ENCODE results near the gene LINGO1.

LINGO1 gene

GRCh38 chr15:77580996-77581682 is 51.6 kb downstream of the LINGO1 start:
- no peak overlapping the region for H3K23ac ChIP-seq (ENCODE audit: low read length in 2 of 2)
- DNase-seq = no peak
- H3K4ac ChIP-seq (ENCODE audit: low read depth in 1 of 2, low read length in 2 of 2) = no peak overlapping the region
- no peak overlapping the region for H2AK5ac ChIP-seq (ENCODE audit: low read length, severe bottlenecking)
- H2BK15ac ChIP-seq (ENCODE audit: low read depth, poor library complexity, severe bottlenecking) = no peak overlapping the region
- H3K4me3 ChIP-seq (ENCODE audit: insufficient read depth in 1 of 2, low read depth in 1 of 2, low read length in 2 of 2) = no peak overlapping the region
- H2BK12ac ChIP-seq (ENCODE audit: low read length in 2 of 2) = no peak overlapping the region
- H2AFZ ChIP-seq (ENCODE audit: low read depth, low read length) = no peak overlapping the region
- no peaks in the 10 kb centered on the region for H3K36me3 ChIP-seq (ENCODE audit: control insufficient read depth in 1 of 2, insufficient read depth in 2 of 2, low read depth in 1 of 2, low read length in 2 of 2)
- no peak overlapping the region for H3K27ac ChIP-seq (ENCODE audit: low read length, poor library complexity, severe bottlenecking)
- WGBS = 89% methylated on average over 15 of the region's 16 CpGs
- no peak overlapping the region for H3K4me2 ChIP-seq (ENCODE audit: low read length, poor library complexity, severe bottlenecking)
- no peak overlapping the region for H2BK120ac ChIP-seq (ENCODE audit: low read depth, low read length)
- H3K14ac ChIP-seq (ENCODE audit: low read length in 2 of 2) = no peak overlapping the region
- H3K27me3 ChIP-seq (ENCODE audit: control insufficient read depth in 1 of 2, insufficient read depth in 1 of 2, low read length in 2 of 2) = peaks cover 66 to 79% of the 10 kb centered on the region in 2 experiments
- no peak overlapping the region for H4K8ac ChIP-seq (ENCODE audit: low read length)
- H3K9me3 ChIP-seq (ENCODE audit: control insufficient read depth, low read length) = peaks cover 3% of the 10 kb centered on the region
- no peak overlapping the region for H3K18ac ChIP-seq (ENCODE audit: low read depth in 1 of 2, low read length in 2 of 2)
- no peak overlapping the region for H4K91ac ChIP-seq (ENCODE audit: low read length)
- H3K79me1 ChIP-seq (replicated peaks; ENCODE audit: low read length, poor library complexity, severe bottlenecking) = no peaks in the 10 kb centered on the region
- H2BK5ac ChIP-seq (ENCODE audit: low read depth, low read length, poor library complexity, severe bottlenecking) = no peak overlapping the region
- no peaks in the 10 kb centered on the region for H3K4me1 ChIP-seq (ENCODE audit: control insufficient read depth, insufficient read depth, low read depth, low read length)
- H3K9ac ChIP-seq (ENCODE audit: low read length) = no peak overlapping the region

- no peak overlapping the region for H3K18ac ChIP-seq (ENCODE audit: low read depth in 1 of 2, low read length in 2 of 2)
- no peak overlapping the region for H2BK12ac ChIP-seq (ENCODE audit: low read length in 2 of 2)
- no peak overlapping the region for H3K4ac ChIP-seq (ENCODE audit: low read depth in 1 of 2, low read length in 2 of 2)
- no peaks in the 10 kb centered on the region for H3K4me1 ChIP-seq (ENCODE audit: control insufficient read depth, insufficient read depth, low read depth, low read length)
- no peak overlapping the region for H3K23ac ChIP-seq (ENCODE audit: low read length in 2 of 2)
- peaks cover 67 to 80% of the 10 kb centered on the region in 2 experiments for H3K27me3 ChIP-seq (ENCODE audit: control insufficient read depth in 1 of 2, insufficient read depth in 1 of 2, low read length in 2 of 2)
- H3K36me3 ChIP-seq (ENCODE audit: control insufficient read depth in 1 of 2, insufficient read depth in 2 of 2, low read depth in 1 of 2, low read length in 2 of 2) = no peaks in the 10 kb centered on the region
- H3K27ac ChIP-seq (ENCODE audit: low read length, poor library complexity, severe bottlenecking) = no peak overlapping the region
- H2BK120ac ChIP-seq (ENCODE audit: low read depth, low read length) = no peak overlapping the region
- peak overlapping the region in 1 of 2 experiments; percentile 32 for H3K14ac ChIP-seq (ENCODE audit: low read length in 2 of 2)
- no peak overlapping the region for H2AK5ac ChIP-seq (ENCODE audit: low read length, severe bottlenecking)
- H3K4me3 ChIP-seq (ENCODE audit: insufficient read depth in 1 of 2, low read depth in 1 of 2, low read length in 2 of 2) = peak overlapping the region in 1 of 2 experiments; percentile 10
- no peak overlapping the region for H2BK5ac ChIP-seq (ENCODE audit: low read depth, low read length, poor library complexity, severe bottlenecking)
- 93% methylated on average over 12 of the region's 13 CpGs for WGBS
- H4K91ac ChIP-seq (ENCODE audit: low read length) = no peak overlapping the region
- no peak for DNase-seq
- no peaks in the 10 kb centered on the region for H3K79me1 ChIP-seq (replicated peaks; ENCODE audit: low read length, poor library complexity, severe bottlenecking)
- H3K4me2 ChIP-seq (ENCODE audit: low read length, poor library complexity, severe bottlenecking) = no peak overlapping the region
- no peak overlapping the region for H3K9ac ChIP-seq (ENCODE audit: low read length)
- no peak overlapping the region for H4K8ac ChIP-seq (ENCODE audit: low read length)
- peaks cover 3% of the 10 kb centered on the region for H3K9me3 ChIP-seq (ENCODE audit: control insufficient read depth, low read length)
- no peak overlapping the region for H2AFZ ChIP-seq (ENCODE audit: low read depth, low read length)
- H2BK15ac ChIP-seq (ENCODE audit: low read depth, poor library complexity, severe bottlenecking) = no peak overlapping the region
Observed at GRCh38 chr15:77579498-77580188, 53.1 kb downstream of the LINGO1 start.

- no peaks in the 10 kb centered on the region for H3K36me3 ChIP-seq (ENCODE audit: control insufficient read depth in 1 of 2, insufficient read depth in 2 of 2, low read depth in 1 of 2, low read length in 2 of 2)
- no peak overlapping the region for H2BK120ac ChIP-seq (ENCODE audit: low read depth, low read length)
- H3K14ac ChIP-seq (ENCODE audit: low read length in 2 of 2) = no peak overlapping the region
- WGBS = 89% methylated on average over 15 of the region's 15 CpGs
- no peak overlapping the region for H2AFZ ChIP-seq (ENCODE audit: low read depth, low read length)
- no peaks in the 10 kb centered on the region for H3K79me1 ChIP-seq (replicated peaks; ENCODE audit: low read length, poor library complexity, severe bottlenecking)
- no peak overlapping the region for H3K4me3 ChIP-seq (ENCODE audit: insufficient read depth in 1 of 2, low read depth in 1 of 2, low read length in 2 of 2)
- H3K27me3 ChIP-seq (ENCODE audit: control insufficient read depth in 1 of 2, insufficient read depth in 1 of 2, low read length in 2 of 2) = peaks cover 67 to 79% of the 10 kb centered on the region in 2 experiments
- no peak overlapping the region for H3K4me2 ChIP-seq (ENCODE audit: low read length, poor library complexity, severe bottlenecking)
- no peak for DNase-seq
- H2BK5ac ChIP-seq (ENCODE audit: low read depth, low read length, poor library complexity, severe bottlenecking) = no peak overlapping the region
- no peak overlapping the region for H2BK15ac ChIP-seq (ENCODE audit: low read depth, poor library complexity, severe bottlenecking)
- H3K27ac ChIP-seq (ENCODE audit: low read length, poor library complexity, severe bottlenecking) = no peak overlapping the region
- H3K4me1 ChIP-seq (ENCODE audit: control insufficient read depth, insufficient read depth, low read depth, low read length) = no peaks in the 10 kb centered on the region
- H3K18ac ChIP-seq (ENCODE audit: low read depth in 1 of 2, low read length in 2 of 2) = no peak overlapping the region
- no peak overlapping the region for H2BK12ac ChIP-seq (ENCODE audit: low read length in 2 of 2)
- no peak overlapping the region for H3K23ac ChIP-seq (ENCODE audit: low read length in 2 of 2)
- H3K9ac ChIP-seq (ENCODE audit: low read length) = no peak overlapping the region
- peaks cover 3% of the 10 kb centered on the region for H3K9me3 ChIP-seq (ENCODE audit: control insufficient read depth, low read length)
- H4K91ac ChIP-seq (ENCODE audit: low read length) = no peak overlapping the region
- no peak overlapping the region for H2AK5ac ChIP-seq (ENCODE audit: low read length, severe bottlenecking)
- H4K8ac ChIP-seq (ENCODE audit: low read length) = no peak overlapping the region
- no peak overlapping the region for H3K4ac ChIP-seq (ENCODE audit: low read depth in 1 of 2, low read length in 2 of 2)
Observed at GRCh38 chr15:77578641-77579372, 53.9 kb downstream of the LINGO1 start.

GRCh38 chr15:77577366-77577950 is 55.3 kb downstream of the LINGO1 start:
- no peak overlapping the region for H4K8ac ChIP-seq (ENCODE audit: low read length)
- no peak overlapping the region for H2BK12ac ChIP-seq (ENCODE audit: low read length in 2 of 2)
- no peak overlapping the region for H2BK5ac ChIP-seq (ENCODE audit: low read depth, low read length, poor library complexity, severe bottlenecking)
- H3K18ac ChIP-seq (ENCODE audit: low read depth in 1 of 2, low read length in 2 of 2) = no peak overlapping the region
- no peak overlapping the region for H2AFZ ChIP-seq (ENCODE audit: low read depth, low read length)
- H3K4me2 ChIP-seq (ENCODE audit: low read length, poor library complexity, severe bottlenecking) = no peak overlapping the region
- H3K27ac ChIP-seq (ENCODE audit: low read length, poor library complexity, severe bottlenecking) = no peak overlapping the region
- no peak overlapping the region for H3K23ac ChIP-seq (ENCODE audit: low read length in 2 of 2)
- no peak overlapping the region for H2AK5ac ChIP-seq (ENCODE audit: low read length, severe bottlenecking)
- H2BK15ac ChIP-seq (ENCODE audit: low read depth, poor library complexity, severe bottlenecking) = no peak overlapping the region
- no peak overlapping the region for H2BK120ac ChIP-seq (ENCODE audit: low read depth, low read length)
- no peaks in the 10 kb centered on the region for H3K36me3 ChIP-seq (ENCODE audit: control insufficient read depth in 1 of 2, insufficient read depth in 2 of 2, low read depth in 1 of 2, low read length in 2 of 2)
- H3K27me3 ChIP-seq (ENCODE audit: control insufficient read depth in 1 of 2, insufficient read depth in 1 of 2, low read length in 2 of 2) = peaks cover 63 to 75% of the 10 kb centered on the region in 2 experiments
- H3K79me1 ChIP-seq (replicated peaks; ENCODE audit: low read length, poor library complexity, severe bottlenecking) = no peaks in the 10 kb centered on the region
- no peak overlapping the region for H3K4ac ChIP-seq (ENCODE audit: low read depth in 1 of 2, low read length in 2 of 2)
- no peak overlapping the region for H3K4me3 ChIP-seq (ENCODE audit: insufficient read depth in 1 of 2, low read depth in 1 of 2, low read length in 2 of 2)
- H3K9me3 ChIP-seq (ENCODE audit: control insufficient read depth, low read length) = no peaks in the 10 kb centered on the region
- H3K4me1 ChIP-seq (ENCODE audit: control insufficient read depth, insufficient read depth, low read depth, low read length) = no peaks in the 10 kb centered on the region
- no peak for DNase-seq
- no peak overlapping the region for H3K9ac ChIP-seq (ENCODE audit: low read length)
- 62% methylated on average over 9 of the region's 9 CpGs for WGBS
- H4K91ac ChIP-seq (ENCODE audit: low read length) = no peak overlapping the region
- no peak overlapping the region for H3K14ac ChIP-seq (ENCODE audit: low read length in 2 of 2)
